SKM-1 treated with dmso at 0.1 percent for 144 hours (cell line): ENCODE results near the gene HELLS.
"Not testable (repeated sequence)": the region's sequence is repeated elsewhere in the genome, so short reads cannot be mapped to it uniquely, and the experiment has no call there.

Experiments used
- DNase-seq: peaks from one replicate; lab custom pipeline; 2025; ENCODE audit not compliant: unreplicated experiment; lab: John Stamatoyannopoulos, UW

Gene HELLS

DNA sequence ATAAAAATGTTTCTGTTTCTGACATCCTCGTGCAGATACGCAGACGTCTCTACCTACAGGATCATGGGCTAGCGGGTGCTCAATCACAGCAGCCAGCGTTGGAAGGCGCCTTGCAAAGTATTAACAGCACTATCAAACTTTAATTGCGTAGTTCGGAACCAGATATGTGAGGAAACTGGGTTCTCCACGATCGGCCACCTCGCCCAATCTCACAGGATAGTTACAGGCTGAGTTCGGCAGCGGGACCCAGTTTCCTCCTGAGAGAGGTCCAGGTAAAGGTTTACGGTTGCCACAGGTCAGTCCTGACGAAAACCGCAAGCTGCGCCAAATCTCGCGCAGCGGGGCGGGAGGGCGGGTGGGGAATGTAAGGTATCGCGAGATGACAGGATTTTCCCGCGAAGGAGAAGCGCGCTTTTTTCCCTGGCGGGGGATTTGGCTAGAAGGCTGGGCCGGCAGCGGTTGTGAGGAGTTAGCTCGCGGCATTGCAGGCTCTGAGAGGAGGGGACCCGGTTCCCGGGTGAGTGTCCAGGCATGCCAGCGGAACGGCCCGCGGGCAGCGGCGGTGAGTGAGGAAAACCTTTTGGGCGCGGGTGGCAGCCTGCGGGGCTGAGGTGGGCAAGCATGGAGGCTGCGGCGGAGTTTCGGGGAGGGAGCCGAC, at the start of gene HELLS:
HELLS (plus strand) TSS at position 398 of the 658 bp plus-strand sequence; CDS start at position 532, 134 bp downstream.
- peak; percentile 88 for DNase-seq

GRCh38 chr10:94496010-94496409, 49.6 kb upstream of the HELLS start:
- no peak for DNase-seq

DNA sequence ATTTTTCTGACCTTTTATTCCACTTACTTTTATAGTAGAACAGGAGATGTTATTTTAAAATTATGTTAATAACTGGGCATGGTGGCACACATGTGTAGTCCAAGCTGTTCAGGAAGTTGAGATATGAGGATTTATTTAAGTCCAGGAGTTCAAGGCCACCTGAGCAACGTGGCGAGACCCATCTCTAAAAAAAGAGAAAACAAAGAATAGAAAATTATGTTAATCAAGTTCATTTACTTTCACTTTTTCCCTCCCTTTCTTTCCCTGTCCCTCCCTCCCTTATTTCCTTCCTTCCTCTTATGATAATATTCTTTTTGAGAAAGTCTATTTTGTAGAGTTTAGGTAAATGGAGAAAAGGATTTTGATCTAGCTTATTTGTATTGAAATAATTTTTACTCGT, 48.9 kb upstream of the HELLS start:
- DNase-seq, result no peak

DNA sequence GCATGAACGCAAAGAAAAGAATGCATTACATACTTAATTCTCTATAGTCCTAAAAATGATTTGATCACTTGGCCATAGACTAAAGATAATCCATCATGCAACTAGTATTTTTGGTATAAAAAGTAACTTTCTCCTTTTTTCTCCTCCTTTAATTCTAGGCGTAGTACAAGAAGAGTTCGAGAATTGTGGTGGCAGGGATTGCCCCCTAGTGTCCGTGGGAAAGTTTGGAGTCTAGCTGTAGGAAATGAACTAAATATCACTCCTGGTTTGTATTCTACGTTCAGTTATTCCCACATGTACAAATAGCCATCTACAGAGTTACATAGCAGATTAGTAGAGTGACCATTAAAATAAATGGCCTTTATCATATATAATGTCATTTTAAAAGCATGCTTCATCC, 45.5 kb upstream of the HELLS start:
- DNase-seq, result no peak

GRCh38 chr10:94521276-94522250, 24.0 kb upstream of the HELLS start:
- no peak for DNase-seq

DNA sequence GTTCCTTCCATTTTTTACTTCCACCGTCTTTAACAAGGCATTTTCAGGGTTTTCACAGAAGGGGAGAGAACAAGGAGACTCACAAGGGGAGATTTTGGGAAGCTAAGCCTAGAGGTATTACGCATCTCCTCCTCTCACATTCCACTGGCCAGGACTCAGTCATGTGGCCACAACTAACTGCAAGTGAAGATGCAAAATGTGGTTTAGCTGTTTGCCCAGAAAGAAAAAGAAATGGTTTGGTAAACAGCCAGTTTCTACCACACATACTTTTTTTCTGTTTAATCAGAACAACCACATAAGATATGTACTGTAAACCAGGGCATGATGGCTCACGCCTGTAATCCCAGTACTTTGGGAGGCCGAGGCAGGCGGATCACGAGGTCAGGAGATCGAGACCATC, 21.4 kb upstream of the HELLS start:
- DNase-seq, result no peak

DNA sequence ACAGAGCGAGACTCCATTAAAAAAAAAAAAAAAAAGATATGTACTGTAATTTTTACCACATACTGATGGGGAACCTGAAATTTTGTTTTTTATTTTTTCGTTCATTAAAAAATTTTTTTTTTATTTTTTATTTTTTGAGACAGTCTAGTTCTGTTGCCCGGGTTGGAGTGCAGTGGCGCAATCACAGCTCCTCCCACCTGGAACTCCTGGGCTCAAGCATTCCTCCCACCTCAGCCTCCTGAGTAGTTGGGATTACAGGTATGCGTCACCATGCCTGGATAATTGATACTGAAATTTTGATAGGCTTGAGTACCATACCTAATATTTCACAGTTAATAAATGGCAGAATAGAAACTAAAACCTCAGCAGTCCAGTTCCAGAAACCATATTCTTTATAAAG, 20.9 kb upstream of the HELLS start:
- no peak for DNase-seq

GRCh38 chr10:94531550-94531949, 14.0 kb upstream of the HELLS start:
- DNase-seq, result not testable (repeated sequence)

DNA sequence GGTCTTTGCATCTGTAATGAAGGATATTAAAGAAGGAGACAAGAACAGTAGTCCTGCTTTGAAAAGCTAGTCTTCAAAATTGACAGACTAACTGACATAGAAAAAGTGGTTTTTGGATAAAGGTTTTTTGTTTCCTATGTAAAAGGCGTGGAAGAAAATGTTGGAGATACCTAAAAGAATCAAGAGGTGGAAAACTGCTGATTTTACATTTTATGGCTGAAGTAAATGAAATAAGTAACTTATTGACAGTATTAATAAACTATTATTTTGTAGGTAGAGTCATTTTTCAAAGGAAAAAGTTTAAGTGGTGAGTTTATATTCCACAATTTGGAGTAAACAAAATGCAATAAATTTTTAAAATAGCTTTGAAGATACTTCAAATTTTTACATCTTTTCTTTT, 12.6 kb upstream of the HELLS start:
- DNase-seq, result no peak

DNA sequence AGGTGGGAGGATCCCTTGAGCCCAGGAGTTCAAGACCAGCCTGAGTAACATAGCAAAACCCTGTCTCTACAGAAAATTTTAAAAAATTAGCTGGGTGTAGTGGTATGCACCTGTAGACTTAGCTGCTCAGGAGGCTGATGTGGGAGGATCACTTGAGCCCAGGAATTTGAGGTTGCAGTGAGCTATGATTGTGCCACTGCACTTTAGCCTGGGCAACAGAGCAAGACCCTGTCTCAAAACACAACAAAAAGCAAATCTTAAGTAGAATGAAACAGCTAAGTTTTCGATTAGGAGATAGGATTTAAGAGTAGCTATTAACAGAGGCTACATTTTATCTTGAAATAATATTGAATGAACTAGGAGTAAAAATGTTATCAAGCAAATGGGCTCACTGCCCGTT, 3.3 kb upstream of the HELLS start:
- not testable (repeated sequence) for DNase-seq

DNA sequence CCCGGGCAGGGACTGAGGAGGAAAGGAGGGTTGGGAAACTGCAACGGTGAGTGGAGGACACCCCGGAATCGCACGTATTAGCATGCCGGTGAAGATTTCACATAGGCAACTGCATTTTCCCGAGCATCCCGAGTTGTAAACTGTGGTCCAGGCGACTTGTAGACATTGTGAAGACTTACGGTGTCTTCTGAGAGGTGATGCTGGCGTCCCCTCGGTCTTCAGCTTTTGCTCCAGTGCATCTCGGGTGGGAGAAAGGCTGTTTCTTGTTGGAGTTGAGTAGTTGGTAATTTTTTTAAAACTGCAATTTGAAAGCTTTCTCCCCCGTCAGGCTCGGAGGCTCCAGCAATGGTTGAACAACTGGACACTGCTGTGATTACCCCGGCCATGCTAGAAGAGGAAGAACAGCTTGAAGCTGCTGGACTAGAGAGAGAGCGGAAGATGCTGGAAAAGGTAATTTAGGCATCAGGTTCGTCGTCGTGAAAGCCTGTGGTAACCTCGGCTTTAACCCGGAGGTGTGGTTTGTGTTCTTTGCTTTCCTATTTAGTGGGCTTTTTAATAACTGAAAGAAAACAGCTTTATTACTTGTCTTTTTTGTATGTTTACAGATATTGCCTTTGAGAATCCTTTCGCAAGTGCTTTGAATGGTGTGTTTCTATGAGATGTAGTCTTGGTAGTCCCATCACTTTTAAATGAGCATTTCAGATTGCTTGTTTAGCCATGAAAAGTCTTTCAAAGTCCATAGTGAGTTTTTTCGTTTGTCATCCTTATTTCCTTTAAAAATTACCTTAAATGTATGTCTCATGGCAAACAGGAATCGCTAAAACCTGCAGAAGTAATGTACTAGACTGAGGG, 687 bp downstream of the HELLS start:
- DNase-seq, result peak; percentile 31

GRCh38 chr10:94546901-94547185, 1.3 kb downstream of the HELLS start:
- no peak for DNase-seq

- no peak for DNase-seq
Measured at GRCh38 chr10:94549221-94549620, 3.6 kb downstream of the HELLS start.

GRCh38 chr10:94567714-94568307, 22.2 kb downstream of the HELLS start:
- not testable (repeated sequence) for DNase-seq

DNA sequence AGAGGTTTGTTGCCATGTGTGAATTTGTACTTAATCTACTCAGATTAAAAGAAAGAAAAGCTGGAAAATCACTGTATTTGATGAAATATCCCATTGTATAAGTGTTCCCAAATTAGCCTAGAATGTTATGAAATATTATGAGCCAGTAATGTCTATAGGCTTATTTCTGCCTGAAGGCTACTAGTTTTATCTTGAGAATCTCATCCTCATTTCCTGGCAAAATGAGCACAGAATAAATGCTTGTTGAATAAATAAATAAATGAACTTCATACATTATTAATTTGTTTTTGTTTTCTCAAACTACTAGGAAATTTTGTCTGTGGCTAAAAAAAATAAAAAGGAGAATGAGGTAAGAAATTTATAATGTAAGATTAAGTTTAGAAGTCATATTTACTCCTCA, 25.5 kb downstream of the HELLS start:
- no peak for DNase-seq

DNA sequence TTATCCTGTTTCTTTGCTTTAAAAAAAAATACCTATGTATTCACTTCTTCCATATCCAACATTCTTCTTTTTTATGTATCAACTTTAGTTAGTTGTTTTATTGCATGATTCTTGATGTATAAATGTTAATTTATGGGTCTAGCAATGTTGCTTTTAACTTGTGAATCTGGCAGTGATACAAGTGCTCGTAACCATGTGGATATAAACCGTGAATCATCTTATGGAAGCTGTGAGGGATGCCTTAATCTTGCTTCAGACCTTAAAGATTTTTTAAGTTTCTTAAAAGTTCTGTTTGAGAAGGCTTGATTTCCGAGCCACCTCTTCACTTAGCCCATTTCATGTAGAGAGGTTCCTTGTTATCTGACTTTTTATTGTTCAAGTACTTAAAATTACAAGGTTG, 25.9 kb downstream of the HELLS start:
- no peak for DNase-seq

- no peak for DNase-seq
Measured at GRCh38 chr10:94578790-94579189, 33.2 kb downstream of the HELLS start.

GRCh38 chr10:94583124-94583523, 37.5 kb downstream of the HELLS start:
- DNase-seq, result no peak

GRCh38 chr10:94591461-94592205, 46.0 kb downstream of the HELLS start:
- DNase-seq, result no peak

- no peak for DNase-seq
Measured at GRCh38 chr10:94602729-94603515, 57.3 kb downstream of the HELLS start.
